GM23338 (cell line): ENCODE measurements around the gene MELTF. TPM values are rescaled to one million over a fixed set of nuclear protein-coding genes. Genes with fewer than 3 reads are reported as not detected.

Experiments
- ATAC-seq: fragments of 200-7000 bp; cut with Tn5 transposase; 3 replicates; pipeline ENCODE4 v1.9.1; 2020
- DNase-seq: peaks from one replicate; pipeline ENCODE4 v3.0.0-alpha.2; 2015; ENCODE audit warnings: low spot score
- H2AFZ ChIP-seq: fragments of 200-600 bp; sonication (generic); 2 replicates; pipeline ENCODE4 v1.8.0; 2016; ENCODE audit warnings: antibody characterized with exemption, mild to moderate bottlenecking, moderate library complexity
- H3F3A ChIP-seq: fragments of 200-600 bp; sonication (generic); replicated peaks from 2 replicates; pipeline ENCODE4 v1.8.0; 2017; ENCODE audit warnings: antibody characterized with exemption, mixed run types, low read depth
- H3K27ac ChIP-seq: fragments of 200-600 bp; sonication (generic); 2 replicates; pipeline ENCODE4 v1.6.1; 2016; ENCODE audit warnings: low read depth
- H3K27me3 ChIP-seq: fragments of 200-600 bp; sonication (generic); 2 replicates; pipeline ENCODE4 v1.8.0; 2016; ENCODE audit warnings: mild to moderate bottlenecking, mixed run types, moderate library complexity; ENCODE audit not compliant: insufficient read depth
- H3K36me3 ChIP-seq: fragments of 200-600 bp; sonication (generic); 2 replicates; pipeline ENCODE4 v1.8.0; 2016; ENCODE audit warnings: mild to moderate bottlenecking; ENCODE audit not compliant: insufficient read depth
- H3K4me1 ChIP-seq: fragments of 200-600 bp; sonication (generic); 2 replicates; pipeline ENCODE4 v1.8.0; 2016; ENCODE audit warnings: mild to moderate bottlenecking, moderate library complexity; ENCODE audit not compliant: insufficient read depth
- H3K4me2 ChIP-seq: fragments of 200-600 bp; sonication (generic); 2 replicates; pipeline ENCODE4 v1.7.1; 2017; ENCODE audit warnings: mixed run types
- H3K4me3 ChIP-seq: fragments of 200-600 bp; sonication (generic); 2 replicates; pipeline ENCODE4 v1.6.1; 2016; ENCODE audit warnings: mixed run types
- H3K79me2 ChIP-seq: fragments of 200-600 bp; sonication (generic); replicated peaks from 2 replicates; pipeline ENCODE4 v1.8.0; 2017; ENCODE audit warnings: mild to moderate bottlenecking; ENCODE audit not compliant: insufficient read depth
- H3K9me2 ChIP-seq: fragments of 200-600 bp; sonication (generic); 2 replicates; pipeline ENCODE4 v1.8.0; 2017; ENCODE audit not compliant: insufficient read depth
- H4K20me1 ChIP-seq: fragments of 200-600 bp; sonication (generic); replicated peaks from 2 replicates; pipeline ENCODE4 v1.8.0; 2017; ENCODE audit warnings: mild to moderate bottlenecking; ENCODE audit not compliant: insufficient read depth
- H3K27ac Mint-ChIP-seq: 2 replicates; pipeline ENCODE4 v1.8.0; 2020; ENCODE audit warnings: inconsistent platforms, mild to moderate bottlenecking, moderate library complexity, mixed read lengths
- H3K27me3 Mint-ChIP-seq: 3 replicates; pipeline ENCODE4 v1.8.0; 2022; ENCODE audit warnings: low read depth, mild to moderate bottlenecking, moderate library complexity, mixed read lengths, inconsistent platforms; ENCODE audit not compliant: insufficient read depth, poor library complexity
- H3K36me3 Mint-ChIP-seq: 3 replicates; pipeline ENCODE4 v1.8.0; 2021; ENCODE audit warnings: low read depth, mild to moderate bottlenecking, inconsistent platforms, moderate library complexity, mixed read lengths
- H3K4me1 Mint-ChIP-seq: 3 replicates; pipeline ENCODE4 v1.8.0; 2020; ENCODE audit warnings: mild to moderate bottlenecking, inconsistent platforms, mixed read lengths
- H3K4me3 Mint-ChIP-seq: 3 replicates; pipeline ENCODE4 v1.8.0; 2021; ENCODE audit warnings: moderate library complexity, mild to moderate bottlenecking, inconsistent platforms, mixed read lengths
- H3K9me3 Mint-ChIP-seq: 3 replicates; pipeline ENCODE4 v1.8.0; 2020; ENCODE audit warnings: moderate library complexity, mild to moderate bottlenecking, inconsistent platforms, mixed read lengths
- CREB1 ChIP-seq: fragments of 250-450 bp; sonication (Bioruptor Pico); IDR thresholded peaks from 2 replicates; pipeline ENCODE4 v1.5.0; 2020; ENCODE audit warnings: low read depth, mild to moderate bottlenecking, moderate library complexity
- EZH2 ChIP-seq: fragments of 200-600 bp; sonication (generic); IDR thresholded peaks from one replicate; pipeline ENCODE4 v1.8.0; 2017; ENCODE audit warnings: antibody characterized with exemption, mild to moderate bottlenecking, low read depth; ENCODE audit not compliant: unreplicated experiment
- EZH2phosphoT487 ChIP-seq: fragments of 200-600 bp; sonication (generic); IDR thresholded peaks from one replicate; pipeline ENCODE4 v1.8.1; 2018; ENCODE audit warnings: antibody characterized with exemption; ENCODE audit not compliant: unreplicated experiment
- JUNB ChIP-seq: IDR thresholded peaks from one replicate; pipeline ENCODE4 v1.6.1; 2016; ENCODE audit warnings: antibody characterized with exemption; ENCODE audit not compliant: unreplicated experiment
- NANOG ChIP-seq: IDR thresholded peaks from 2 replicates; pipeline ENCODE4 v1.6.1; 2016; ENCODE audit warnings: antibody characterized with exemption, borderline replicate concordance
- POLR2AphosphoS5 ChIP-seq: IDR thresholded peaks from 2 replicates; pipeline ENCODE4 v1.6.1; 2016; ENCODE audit warnings: antibody characterized with exemption, low read depth
- STAT1 ChIP-seq: IDR thresholded peaks from one replicate; pipeline ENCODE4 v1.6.1; 2016; ENCODE audit warnings: antibody characterized with exemption; ENCODE audit not compliant: unreplicated experiment
- ZNF114 ChIP-seq: fragments of 250-450 bp; sonication (Bioruptor Pico); IDR thresholded peaks from 2 replicates; pipeline ENCODE4 v1.5.0; 2020; ENCODE audit warnings: mild to moderate bottlenecking, moderate library complexity
- ZNF331 ChIP-seq: fragments of 250-450 bp; sonication (Bioruptor Pico); IDR thresholded peaks from 2 replicates; pipeline ENCODE4 v1.5.0; 2020; ENCODE audit warnings: low read depth, mild to moderate bottlenecking, moderate library complexity
- polyA plus RNA-seq: library from polyadenylated mRNA; unstranded; fragments of >200 nt; fragmentation: Nextera tagmentation; extraction: Ambion mirVana; gene quantifications from 2 replicates; pipeline ENCODE4 v1.2.1, GENCODE V29; 2016
- total RNA-seq: library from RNA; depleted of rRNA; stranded (reverse); fragments of >200 nt; shearing (Covaris generic); gene quantifications from 2 replicates; pipeline ENCODE4 v1.2.3, GENCODE V29; 2014
- TF ChIP-seq, protein P1 (sequence below): fragments of 250-450 bp; sonication (Bioruptor Pico); IDR thresholded peaks from 2 replicates; pipeline ENCODE4 v1.5.0; 2020; ENCODE audit warnings: mild to moderate bottlenecking, moderate library complexity
- TF ChIP-seq, protein P2 (sequence below): IDR thresholded peaks from 2 replicates; pipeline ENCODE4 v1.6.1; 2016; ENCODE audit warnings: antibody characterized with exemption
- TF ChIP-seq, protein P3 (sequence below), 2 experiments: fragments of 200-600 bp in 1 of 2; sonication (generic) in 1 of 2; conservative IDR thresholded peaks; 2 replicates each; pipeline versions ENCODE4 v1.5.1 to v1.6.1; 2016 to 2017; ENCODE audit warnings: antibody characterized with exemption in 2 of 2, low read depth in 2 of 2, mild to moderate bottlenecking in 2 of 2, moderate library complexity in 1 of 2

MELTF gene
- total and polyA plus RNA-seq, 2 experiments from 2014 or later, result 1.4 to 5.2 TPM

DNA sequence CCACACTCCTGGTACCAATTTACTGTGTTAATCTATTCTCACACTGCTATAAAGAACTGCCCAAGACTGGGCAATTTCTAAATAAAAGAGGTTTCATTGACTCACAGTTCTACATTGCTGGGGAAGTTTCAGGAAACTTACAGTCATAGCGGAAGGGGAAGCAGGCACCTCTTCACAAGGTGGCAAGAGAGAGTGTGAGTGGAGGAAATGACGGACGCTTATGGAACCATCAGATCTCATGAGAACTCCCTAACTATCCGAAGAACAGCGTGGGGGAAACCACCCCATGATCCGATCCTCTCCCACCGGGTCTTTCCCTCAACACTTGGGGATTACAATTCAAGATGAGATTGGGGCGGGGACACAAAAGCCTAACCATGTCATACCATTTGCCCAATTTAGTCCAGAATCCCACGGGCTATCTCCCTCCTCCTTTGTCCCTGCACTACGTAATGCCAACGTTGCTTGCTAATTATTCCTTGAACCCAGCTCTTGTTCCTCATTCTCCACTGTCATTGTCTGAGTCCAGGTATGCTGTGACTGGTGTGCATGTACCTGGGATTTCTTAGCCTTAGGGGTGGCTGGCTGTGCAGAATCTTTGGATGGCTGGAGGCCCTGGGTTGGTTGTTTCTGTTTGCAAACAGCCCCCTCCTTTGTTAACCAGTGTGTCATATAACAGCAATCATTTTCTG lies 64.4 kb downstream of the MELTF start:
- Mint-ChIP-seq H3K27me3 (peaks cover 46% of the 10 kb centered on the region), H3K4me3 (no peak overlapping the region), H3K27ac (no peak overlapping the region), H3K36me3 (peaks cover 2% of the 10 kb centered on the region; the same call in 1 of the 3 replicates), H3K4me1 (peaks cover 8% of the 10 kb centered on the region; the same call in 2 of the 3 replicates), H3K9me3 (peaks cover 3% of the 10 kb centered on the region; the same call in 2 of the 3 replicates)
- H3K9me2 ChIP-seq, result no peaks in the 10 kb centered on the region
- no peak overlapping the region for H3K4me3 ChIP-seq
- DNase-seq (no peak), ATAC-seq (no peak)
- no peaks in the 10 kb centered on the region; the same call in 1 of the 2 replicates for H3K4me1 ChIP-seq
- no peak overlapping the region for H2AFZ ChIP-seq
- peaks cover 65% of the 10 kb centered on the region for H3K27me3 ChIP-seq
- no peaks in the 10 kb centered on the region for H3K36me3 ChIP-seq
- no peaks in the 10 kb centered on the region for H3K79me2 ChIP-seq
- no peak overlapping the region for H3K4me2 ChIP-seq
- 0 out of 2 replicates have a peak, but pooled peaks cover 6% of the 10 kb centered on the region for H3F3A ChIP-seq
- TF ChIP-seq ZNF331 (CRISPR knock-in tag) (no peak), POLR2AphosphoS5 (no peak), NANOG (no peak)
- no peak overlapping the region for H3K27ac ChIP-seq
- no peaks in the 10 kb centered on the region for H4K20me1 ChIP-seq

DNA sequence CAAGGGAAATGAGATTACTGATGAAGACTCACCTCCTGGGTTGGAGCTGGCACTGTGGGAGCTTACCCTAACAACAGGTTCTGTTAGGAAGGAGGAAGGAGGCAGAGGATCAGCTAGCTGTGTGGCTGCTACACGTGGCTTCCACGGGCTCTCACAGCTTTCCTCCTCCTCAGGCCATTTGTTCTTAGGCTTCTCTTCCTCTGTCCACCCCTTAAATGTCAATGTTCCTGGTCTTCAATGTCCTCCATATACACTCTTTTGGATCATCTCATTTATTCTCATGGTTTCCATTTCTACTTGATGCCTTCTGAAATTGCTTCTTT lies 66.0 kb downstream of the MELTF start:
- H3K4me2 ChIP-seq, result no peak overlapping the region
- H3K4me1 Mint-ChIP-seq, result peaks cover 8% of the 10 kb centered on the region; the same call in 2 of the 3 replicates
- no peaks in the 10 kb centered on the region for H4K20me1 ChIP-seq
- H3K36me3 ChIP-seq, result no peaks in the 10 kb centered on the region
- H3K36me3 Mint-ChIP-seq, result no peaks in the 10 kb centered on the region; the same call in 2 of the 3 replicates
- H3K4me3 ChIP-seq, result no peak overlapping the region
- 0 out of 2 replicates have a peak, but pooled peaks cover 6% of the 10 kb centered on the region for H3F3A ChIP-seq
- H3K27me3 ChIP-seq, result peaks cover 49% of the 10 kb centered on the region
- H2AFZ ChIP-seq, result no peak overlapping the region
- DNase-seq, result no peak
- no peak for ATAC-seq
- no peak overlapping the region for H3K4me3 Mint-ChIP-seq
- no peaks in the 10 kb centered on the region for H3K9me3 Mint-ChIP-seq
- H3K27ac ChIP-seq, result no peak overlapping the region
- H3K9me2 ChIP-seq, result no peaks in the 10 kb centered on the region
- no peaks in the 10 kb centered on the region; the same call in 1 of the 2 replicates for H3K4me1 ChIP-seq
- peaks cover 41% of the 10 kb centered on the region for H3K27me3 Mint-ChIP-seq
- H3K79me2 ChIP-seq, result no peaks in the 10 kb centered on the region
- H3K27ac Mint-ChIP-seq, result no peak overlapping the region
- TF ChIP-seq ZNF114 (CRISPR knock-in tag), result no peak
- TF ChIP-seq, protein P1, sequence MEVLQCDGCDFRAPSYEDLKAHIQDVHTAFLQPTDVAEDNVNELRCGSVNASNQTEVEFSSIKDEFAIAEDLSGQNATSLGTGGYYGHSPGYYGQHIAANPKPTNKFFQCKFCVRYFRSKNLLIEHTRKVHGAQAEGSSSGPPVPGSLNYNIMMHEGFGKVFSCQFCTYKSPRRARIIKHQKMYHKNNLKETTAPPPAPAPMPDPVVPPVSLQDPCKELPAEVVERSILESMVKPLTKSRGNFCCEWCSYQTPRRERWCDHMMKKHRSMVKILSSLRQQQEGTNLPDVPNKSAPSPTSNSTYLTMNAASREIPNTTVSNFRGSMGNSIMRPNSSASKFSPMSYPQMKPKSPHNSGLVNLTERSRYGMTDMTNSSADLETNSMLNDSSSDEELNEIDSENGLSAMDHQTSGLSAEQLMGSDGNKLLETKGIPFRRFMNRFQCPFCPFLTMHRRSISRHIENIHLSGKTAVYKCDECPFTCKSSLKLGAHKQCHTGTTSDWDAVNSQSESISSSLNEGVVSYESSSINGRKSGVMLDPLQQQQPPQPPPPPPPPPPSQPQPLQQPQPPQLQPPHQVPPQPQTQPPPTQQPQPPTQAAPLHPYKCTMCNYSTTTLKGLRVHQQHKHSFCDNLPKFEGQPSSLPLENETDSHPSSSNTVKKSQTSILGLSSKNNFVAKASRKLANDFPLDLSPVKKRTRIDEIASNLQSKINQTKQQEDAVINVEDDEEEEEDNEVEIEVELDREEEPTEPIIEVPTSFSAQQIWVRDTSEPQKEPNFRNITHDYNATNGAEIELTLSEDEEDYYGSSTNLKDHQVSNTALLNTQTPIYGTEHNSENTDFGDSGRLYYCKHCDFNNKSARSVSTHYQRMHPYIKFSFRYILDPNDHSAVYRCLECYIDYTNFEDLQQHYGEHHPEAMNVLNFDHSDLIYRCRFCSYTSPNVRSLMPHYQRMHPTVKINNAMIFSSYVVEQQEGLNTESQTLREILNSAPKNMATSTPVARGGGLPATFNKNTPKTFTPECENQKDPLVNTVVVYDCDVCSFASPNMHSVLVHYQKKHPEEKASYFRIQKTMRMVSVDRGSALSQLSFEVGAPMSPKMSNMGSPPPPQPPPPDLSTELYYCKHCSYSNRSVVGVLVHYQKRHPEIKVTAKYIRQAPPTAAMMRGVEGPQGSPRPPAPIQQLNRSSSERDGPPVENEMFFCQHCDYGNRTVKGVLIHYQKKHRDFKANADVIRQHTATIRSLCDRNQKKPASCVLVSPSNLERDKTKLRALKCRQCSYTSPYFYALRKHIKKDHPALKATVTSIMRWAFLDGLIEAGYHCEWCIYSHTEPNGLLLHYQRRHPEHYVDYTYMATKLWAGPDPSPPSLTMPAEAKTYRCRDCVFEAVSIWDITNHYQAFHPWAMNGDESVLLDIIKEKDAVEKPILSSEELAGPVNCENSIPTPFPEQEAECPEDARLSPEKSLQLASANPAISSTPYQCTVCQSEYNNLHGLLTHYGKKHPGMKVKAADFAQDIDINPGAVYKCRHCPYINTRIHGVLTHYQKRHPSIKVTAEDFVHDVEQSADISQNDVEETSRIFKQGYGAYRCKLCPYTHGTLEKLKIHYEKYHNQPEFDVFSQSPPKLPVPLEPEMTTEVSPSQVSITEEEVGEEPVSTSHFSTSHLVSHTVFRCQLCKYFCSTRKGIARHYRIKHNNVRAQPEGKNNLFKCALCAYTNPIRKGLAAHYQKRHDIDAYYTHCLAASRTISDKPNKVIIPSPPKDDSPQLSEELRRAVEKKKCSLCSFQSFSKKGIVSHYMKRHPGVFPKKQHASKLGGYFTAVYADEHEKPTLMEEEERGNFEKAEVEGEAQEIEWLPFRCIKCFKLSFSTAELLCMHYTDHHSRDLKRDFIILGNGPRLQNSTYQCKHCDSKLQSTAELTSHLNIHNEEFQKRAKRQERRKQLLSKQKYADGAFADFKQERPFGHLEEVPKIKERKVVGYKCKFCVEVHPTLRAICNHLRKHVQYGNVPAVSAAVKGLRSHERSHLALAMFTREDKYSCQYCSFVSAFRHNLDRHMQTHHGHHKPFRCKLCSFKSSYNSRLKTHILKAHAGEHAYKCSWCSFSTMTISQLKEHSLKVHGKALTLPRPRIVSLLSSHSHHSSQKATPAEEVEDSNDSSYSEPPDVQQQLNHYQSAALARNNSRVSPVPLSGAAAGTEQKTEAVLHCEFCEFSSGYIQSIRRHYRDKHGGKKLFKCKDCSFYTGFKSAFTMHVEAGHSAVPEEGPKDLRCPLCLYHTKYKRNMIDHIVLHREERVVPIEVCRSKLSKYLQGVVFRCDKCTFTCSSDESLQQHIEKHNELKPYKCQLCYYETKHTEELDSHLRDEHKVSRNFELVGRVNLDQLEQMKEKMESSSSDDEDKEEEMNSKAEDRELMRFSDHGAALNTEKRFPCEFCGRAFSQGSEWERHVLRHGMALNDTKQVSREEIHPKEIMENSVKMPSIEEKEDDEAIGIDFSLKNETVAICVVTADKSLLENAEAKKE, result no peak
- TF ChIP-seq CREB1 (CRISPR knock-in tag), result no peak
- TF ChIP-seq EZH2, result no peak
- no peak for TF ChIP-seq NANOG
- no peak for TF ChIP-seq STAT1
- no peak for TF ChIP-seq EZH2phosphoT487
- TF ChIP-seq, protein P2, sequence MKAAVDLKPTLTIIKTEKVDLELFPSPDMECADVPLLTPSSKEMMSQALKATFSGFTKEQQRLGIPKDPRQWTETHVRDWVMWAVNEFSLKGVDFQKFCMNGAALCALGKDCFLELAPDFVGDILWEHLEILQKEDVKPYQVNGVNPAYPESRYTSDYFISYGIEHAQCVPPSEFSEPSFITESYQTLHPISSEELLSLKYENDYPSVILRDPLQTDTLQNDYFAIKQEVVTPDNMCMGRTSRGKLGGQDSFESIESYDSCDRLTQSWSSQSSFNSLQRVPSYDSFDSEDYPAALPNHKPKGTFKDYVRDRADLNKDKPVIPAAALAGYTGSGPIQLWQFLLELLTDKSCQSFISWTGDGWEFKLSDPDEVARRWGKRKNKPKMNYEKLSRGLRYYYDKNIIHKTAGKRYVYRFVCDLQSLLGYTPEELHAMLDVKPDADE, result no peak
- no peak for TF ChIP-seq POLR2AphosphoS5
- no peak for TF ChIP-seq ZNF331 (CRISPR knock-in tag)
- TF ChIP-seq, protein P3, sequence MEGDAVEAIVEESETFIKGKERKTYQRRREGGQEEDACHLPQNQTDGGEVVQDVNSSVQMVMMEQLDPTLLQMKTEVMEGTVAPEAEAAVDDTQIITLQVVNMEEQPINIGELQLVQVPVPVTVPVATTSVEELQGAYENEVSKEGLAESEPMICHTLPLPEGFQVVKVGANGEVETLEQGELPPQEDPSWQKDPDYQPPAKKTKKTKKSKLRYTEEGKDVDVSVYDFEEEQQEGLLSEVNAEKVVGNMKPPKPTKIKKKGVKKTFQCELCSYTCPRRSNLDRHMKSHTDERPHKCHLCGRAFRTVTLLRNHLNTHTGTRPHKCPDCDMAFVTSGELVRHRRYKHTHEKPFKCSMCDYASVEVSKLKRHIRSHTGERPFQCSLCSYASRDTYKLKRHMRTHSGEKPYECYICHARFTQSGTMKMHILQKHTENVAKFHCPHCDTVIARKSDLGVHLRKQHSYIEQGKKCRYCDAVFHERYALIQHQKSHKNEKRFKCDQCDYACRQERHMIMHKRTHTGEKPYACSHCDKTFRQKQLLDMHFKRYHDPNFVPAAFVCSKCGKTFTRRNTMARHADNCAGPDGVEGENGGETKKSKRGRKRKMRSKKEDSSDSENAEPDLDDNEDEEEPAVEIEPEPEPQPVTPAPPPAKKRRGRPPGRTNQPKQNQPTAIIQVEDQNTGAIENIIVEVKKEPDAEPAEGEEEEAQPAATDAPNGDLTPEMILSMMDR (conservative IDR thresholded peaks at IDR 0.05; ENCODE audit: low read depth in 2 of 2), result no peak
- TF ChIP-seq JUNB, result no peak
